ENCODE data around the gene FAM156A. TPM values are rescaled to one million over a fixed set of nuclear protein-coding genes. Genes with fewer than 3 reads are reported as not detected.
"Not testable (repeated sequence)": the region's sequence is repeated elsewhere in the genome, so short reads cannot be mapped to it uniquely, and the experiment has no call there.

FAM156A gene
- total RNA-seq, 1 experiment from 2014 or later: 16.2 TPM

DNA sequence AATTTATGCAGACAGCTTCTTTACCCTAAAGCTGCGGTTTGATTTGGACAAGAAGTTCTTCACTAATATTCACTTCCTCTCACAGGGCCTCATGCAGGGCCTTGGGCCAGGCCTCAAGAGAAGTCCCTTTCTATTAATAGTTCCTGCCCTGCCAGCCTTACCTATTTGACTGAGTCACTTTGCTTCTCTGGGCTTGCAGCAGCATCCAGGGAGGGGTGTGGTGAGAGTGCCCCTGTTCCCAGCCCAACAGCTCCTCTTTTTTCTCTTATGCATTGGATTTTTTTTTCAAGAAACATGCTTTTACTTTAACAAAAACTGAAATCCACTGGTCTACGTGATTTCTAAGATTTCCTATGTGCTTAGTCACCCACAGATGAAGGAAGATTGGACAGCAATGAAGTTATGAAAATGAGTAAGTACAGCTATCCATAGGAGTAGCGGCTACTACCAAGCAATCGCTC lies 34.5 kb downstream of the FAM156A start (continued):
- TF ChIP-seq, protein P1, sequence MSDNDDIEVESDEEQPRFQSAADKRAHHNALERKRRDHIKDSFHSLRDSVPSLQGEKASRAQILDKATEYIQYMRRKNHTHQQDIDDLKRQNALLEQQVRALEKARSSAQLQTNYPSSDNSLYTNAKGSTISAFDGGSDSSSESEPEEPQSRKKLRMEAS (IDR thresholded peaks at IDR 0.05): no peak; the same call in 1 of the 2 replicates

DNA sequence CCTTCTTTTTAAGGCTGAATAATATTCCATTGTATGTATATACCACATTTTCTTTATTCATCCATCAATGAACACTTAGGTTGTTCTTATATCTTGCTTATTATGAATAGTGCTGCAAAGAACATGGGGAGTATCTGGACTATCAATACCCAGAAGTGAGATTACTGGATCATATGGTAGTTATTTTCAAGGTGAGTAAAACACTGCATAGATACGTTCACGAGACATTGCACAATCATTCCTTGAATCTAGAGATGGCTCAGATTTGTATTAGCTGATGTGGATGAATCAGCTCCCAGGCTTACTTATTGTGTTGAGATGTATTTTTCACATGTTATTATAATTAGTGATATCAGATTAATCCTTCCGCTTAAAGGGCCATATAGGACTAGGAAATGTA lies 43.6 kb downstream of the FAM156A start:
- POLR2A ChIA-PET: not testable (repeated sequence)

DNA sequence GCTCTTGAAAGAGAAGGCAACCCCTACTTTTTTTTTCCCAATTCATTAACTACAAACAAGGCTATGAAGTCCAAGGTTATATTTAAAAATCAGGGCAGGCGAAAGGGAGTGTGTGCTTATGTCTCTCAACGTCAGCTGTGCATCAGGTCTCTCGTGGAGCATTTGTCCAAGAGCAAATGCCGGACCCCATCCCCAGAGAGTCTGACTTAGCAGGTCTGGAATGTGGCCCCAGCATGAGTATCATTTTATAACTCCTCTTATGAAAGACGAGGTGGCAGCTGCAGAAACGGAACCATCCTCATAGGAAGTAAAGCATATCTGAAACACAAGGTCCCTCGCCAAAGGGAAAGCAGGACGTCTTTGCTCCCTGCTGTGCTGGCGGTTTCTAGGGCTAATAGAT lies 44.6 kb downstream of the FAM156A start:
- H3K9ac ChIP-seq (ENCODE audit: low read length); BruUV-seq (replicated peaks); intact Hi-C loops (cut with micrococcal nuclease); H3K4me3 ChIP-seq (replicated peaks in 1 of 2; ENCODE audit: low read depth in 1 of 2, low read length in 2 of 2); H4K20me1 ChIP-seq (ENCODE audit: insufficient read depth); H3K36me3 ChIP-seq (ENCODE audit: control insufficient read depth in 1 of 2, insufficient read depth in 2 of 2, low read length in 2 of 2); H3K9me2 ChIP-seq (ENCODE audit: insufficient read depth); H2AFZ ChIP-seq (ENCODE audit: low read depth, low read length, poor library complexity, severe bottlenecking); H3K79me2 ChIP-seq (ENCODE audit: insufficient read depth, low read length); H3K9me3 ChIP-seq (ENCODE audit: control insufficient read depth in 1 of 2, insufficient read depth in 1 of 2, low read depth in 1 of 2, low read length in 2 of 2); H3K27ac ChIP-seq (ENCODE audit: low read depth, low read length); CTCF ChIA-PET; H3K4me2 ChIP-seq (ENCODE audit: low read length); ATAC-seq; H3K27me3 ChIP-seq (ENCODE audit: insufficient read depth, low read length); POLR2A ChIA-PET; H3K4me1 ChIP-seq (ENCODE audit: control insufficient read depth in 1 of 2, insufficient read depth in 2 of 2, low read length in 2 of 2); DNase-seq (ENCODE audit: low read depth, low spot score); RAD21 ChIA-PET (ENCODE audit: low non-redundant PET in 1 of 2, low total read pairs in 2 of 2, uncharacterized antibody in 2 of 2, unreplicated experiment in 2 of 2): not testable (repeated sequence)

More for the DNA sequence above, 43.6 kb downstream of the FAM156A start:
- ATAC-seq; intact Hi-C loops (cut with micrococcal nuclease); CTCF ChIA-PET; H3K9me2 ChIP-seq (ENCODE audit: insufficient read depth); H4K20me1 ChIP-seq (ENCODE audit: insufficient read depth); H3K9me3 ChIP-seq (ENCODE audit: control insufficient read depth in 1 of 2, insufficient read depth in 1 of 2, low read depth in 1 of 2, low read length in 2 of 2); H3K79me2 ChIP-seq (ENCODE audit: insufficient read depth, low read length); H3K4me1 ChIP-seq (ENCODE audit: control insufficient read depth in 1 of 2, insufficient read depth in 2 of 2, low read length in 2 of 2); RAD21 ChIA-PET (ENCODE audit: low non-redundant PET in 1 of 2, low total read pairs in 2 of 2, uncharacterized antibody in 2 of 2, unreplicated experiment in 2 of 2); H3K9ac ChIP-seq (ENCODE audit: low read length); H3K27me3 ChIP-seq (ENCODE audit: insufficient read depth, low read length); H2AFZ ChIP-seq (ENCODE audit: low read depth, low read length, poor library complexity, severe bottlenecking); DNase-seq (ENCODE audit: low read depth, low spot score); H3K36me3 ChIP-seq (ENCODE audit: control insufficient read depth in 1 of 2, insufficient read depth in 2 of 2, low read length in 2 of 2); H3K27ac ChIP-seq (ENCODE audit: low read depth, low read length); BruUV-seq (replicated peaks); H3K4me3 ChIP-seq (replicated peaks in 1 of 2; ENCODE audit: low read depth in 1 of 2, low read length in 2 of 2); H3K4me2 ChIP-seq (ENCODE audit: low read length): not testable (repeated sequence)

DNA sequence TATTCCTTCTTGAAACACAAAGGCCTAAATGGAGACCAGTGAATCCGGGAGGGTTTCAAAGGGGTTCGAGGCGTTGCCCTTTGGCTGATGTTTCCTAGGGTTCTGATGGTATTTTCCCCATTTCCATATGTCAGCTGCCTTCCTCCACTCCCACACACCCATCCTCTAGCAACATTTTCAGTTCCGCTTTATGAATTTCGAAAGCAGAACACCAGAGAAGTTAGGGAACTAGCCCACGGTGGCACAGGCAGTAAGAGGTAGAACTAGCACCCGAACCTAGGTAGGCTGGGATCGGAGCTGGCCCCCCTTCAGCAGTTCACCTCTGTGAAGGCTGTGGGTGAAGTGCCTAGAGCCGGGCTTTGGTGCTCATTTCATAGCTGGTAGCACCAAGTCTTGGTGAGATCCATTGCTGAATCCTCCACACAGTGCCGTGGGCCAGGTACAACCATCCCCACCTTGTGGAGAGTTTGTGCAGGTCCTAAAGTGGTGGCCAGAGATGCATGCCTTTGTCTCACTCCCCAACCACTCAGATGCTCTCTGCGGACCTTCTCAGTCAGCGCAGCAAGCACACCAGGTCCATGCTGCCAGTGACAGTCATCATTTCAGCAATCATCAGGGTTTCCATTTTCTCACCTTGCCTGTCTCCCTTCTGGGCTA lies 48.9 kb downstream of the FAM156A start:
- DNase-seq (ENCODE audit: low read depth, low spot score); H3K27ac ChIP-seq (ENCODE audit: low read depth, low read length); H3K4me2 ChIP-seq (ENCODE audit: low read length); H3K4me1 ChIP-seq (ENCODE audit: control insufficient read depth in 1 of 2, insufficient read depth in 2 of 2, low read length in 2 of 2); H3K79me2 ChIP-seq (ENCODE audit: insufficient read depth, low read length); CTCF ChIA-PET; H3K9me2 ChIP-seq (ENCODE audit: insufficient read depth); BruUV-seq (replicated peaks); intact Hi-C loops (cut with micrococcal nuclease); H3K9ac ChIP-seq (ENCODE audit: low read length); RAD21 ChIA-PET (ENCODE audit: low non-redundant PET in 1 of 2, low total read pairs in 2 of 2, uncharacterized antibody in 2 of 2, unreplicated experiment in 2 of 2); H3K27me3 ChIP-seq (ENCODE audit: insufficient read depth, low read length); H3K36me3 ChIP-seq (ENCODE audit: control insufficient read depth in 1 of 2, insufficient read depth in 2 of 2, low read length in 2 of 2); H3K4me3 ChIP-seq (replicated peaks in 1 of 2; ENCODE audit: low read depth in 1 of 2, low read length in 2 of 2); H4K20me1 ChIP-seq (ENCODE audit: insufficient read depth); H2AFZ ChIP-seq (ENCODE audit: low read depth, low read length, poor library complexity, severe bottlenecking); POLR2A ChIA-PET; H3K9me3 ChIP-seq (ENCODE audit: control insufficient read depth in 1 of 2, insufficient read depth in 1 of 2, low read depth in 1 of 2, low read length in 2 of 2): not testable (repeated sequence)
- ATAC-seq: peak; percentile 42; the same call in 1 of the 2 replicates

DNA sequence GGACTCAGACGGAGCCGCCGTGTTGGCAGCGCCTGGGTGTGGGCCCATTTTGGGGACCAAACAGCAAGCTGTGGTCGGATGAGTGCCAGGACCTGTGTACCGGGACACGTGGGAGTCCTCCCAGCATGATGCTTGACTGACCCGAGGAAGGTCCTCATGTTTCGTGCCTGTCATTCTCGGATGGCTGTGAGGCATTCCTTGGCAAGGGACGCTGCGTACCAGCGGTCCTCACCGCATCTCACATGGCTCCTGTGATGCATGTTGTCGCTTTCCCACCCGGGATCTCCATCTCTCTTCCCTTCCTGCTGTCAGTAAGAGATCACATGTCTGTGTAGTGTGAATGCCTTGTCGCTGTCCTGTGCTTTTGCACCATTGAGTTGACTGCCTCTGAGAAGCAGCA lies 50.4 kb downstream of the FAM156A start:
- H3K79me2 ChIP-seq (ENCODE audit: insufficient read depth, low read length); H4K20me1 ChIP-seq (ENCODE audit: insufficient read depth); H3K4me3 ChIP-seq (replicated peaks in 1 of 2; ENCODE audit: low read depth in 1 of 2, low read length in 2 of 2); H3K27me3 ChIP-seq (ENCODE audit: insufficient read depth, low read length); CTCF ChIA-PET; H3K4me1 ChIP-seq (ENCODE audit: control insufficient read depth in 1 of 2, insufficient read depth in 2 of 2, low read length in 2 of 2); H3K4me2 ChIP-seq (ENCODE audit: low read length); H3K9me2 ChIP-seq (ENCODE audit: insufficient read depth); BruUV-seq (replicated peaks); ATAC-seq; intact Hi-C loops (cut with micrococcal nuclease); POLR2A ChIA-PET; DNase-seq (ENCODE audit: low read depth, low spot score); H3K9ac ChIP-seq (ENCODE audit: low read length); H2AFZ ChIP-seq (ENCODE audit: low read depth, low read length, poor library complexity, severe bottlenecking); H3K36me3 ChIP-seq (ENCODE audit: control insufficient read depth in 1 of 2, insufficient read depth in 2 of 2, low read length in 2 of 2); H3K9me3 ChIP-seq (ENCODE audit: control insufficient read depth in 1 of 2, insufficient read depth in 1 of 2, low read depth in 1 of 2, low read length in 2 of 2); H3K27ac ChIP-seq (ENCODE audit: low read depth, low read length); RAD21 ChIA-PET (ENCODE audit: low non-redundant PET in 1 of 2, low total read pairs in 2 of 2, uncharacterized antibody in 2 of 2, unreplicated experiment in 2 of 2): not testable (repeated sequence)

Data from HCT116 (cell line).